ENCODE measurements around the gene NCAM2.

DNA sequence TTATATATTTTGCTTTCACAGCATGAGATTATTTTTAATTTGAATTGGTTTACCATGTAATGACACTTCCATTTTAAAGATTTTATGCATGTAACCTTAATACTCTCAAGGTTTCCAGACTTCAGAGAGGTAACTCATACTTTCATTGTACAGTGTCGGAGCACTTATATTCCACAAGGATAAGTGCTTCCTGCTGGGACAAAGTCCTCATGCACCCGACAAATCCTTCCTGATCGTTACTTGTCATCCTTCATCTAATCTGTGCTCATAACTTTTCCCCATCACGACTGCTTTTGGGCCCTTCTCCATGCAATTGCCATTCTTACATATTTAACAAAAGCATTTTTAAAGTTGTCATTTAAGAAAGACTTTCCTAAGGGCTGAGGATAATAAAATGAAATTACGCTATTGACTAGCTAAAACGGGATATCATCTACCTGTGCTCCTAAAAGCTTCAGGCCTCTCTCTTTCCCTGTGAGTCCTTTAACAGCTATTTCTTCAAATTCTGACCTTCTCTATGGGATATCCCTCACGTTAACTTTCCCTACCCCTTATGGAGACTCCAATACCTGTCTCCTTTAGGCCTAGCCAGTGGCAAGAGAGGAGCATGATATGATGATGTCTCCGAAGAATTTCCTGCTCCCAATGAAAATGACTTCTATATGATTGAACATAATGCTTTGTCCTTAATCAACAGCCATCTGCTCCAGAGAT is 59.3 kb downstream of the NCAM2 start:
- no peak for TF ChIP-seq CTCF (conservative IDR thresholded peaks at IDR 0.05; ENCODE audit: low read length)
- TF ChIP-seq EZH2phosphoT487 (IDR thresholded peaks at IDR 0.05; ENCODE audit: borderline replicate concordance): no peak

Data from Loucy (cell line).